Smooth muscle cell (in vitro differentiated cells): ENCODE results near the gene DOK7. TPM values are rescaled to one million over a fixed set of nuclear protein-coding genes. Genes with fewer than 3 reads are reported as not detected.

Source experiments
- DNase-seq: peaks from one replicate; lab custom pipeline; 2025; ENCODE audit not compliant: unreplicated experiment; lab: John Stamatoyannopoulos, UW
- H2AFZ ChIP-seq: fragments of 200-600 bp; sonication (generic); 2 replicates; pipeline ENCODE4 v1.6.0; 2016; ENCODE audit warnings: antibody characterized with exemption, low read depth, mild to moderate bottlenecking
- H3F3A ChIP-seq: fragments of 200-600 bp; sonication (generic); 2 replicates; pipeline ENCODE4 v1.6.0; 2017; ENCODE audit warnings: antibody characterized with exemption, low read depth
- H3K27ac ChIP-seq: fragments of 200-600 bp; sonication (generic); 2 replicates; pipeline ENCODE4 v1.5.1; 2016; ENCODE audit warnings: low read depth, mild to moderate bottlenecking
- H3K27me3 ChIP-seq: fragments of 200-600 bp; sonication (generic); 2 replicates; pipeline ENCODE4 v1.6.1; 2016; ENCODE audit warnings: low read depth, mild to moderate bottlenecking
- H3K36me3 ChIP-seq: fragments of 200-600 bp; sonication (generic); 2 replicates; pipeline ENCODE4 v1.5.1; 2016; ENCODE audit warnings: low read depth
- H3K4me1 ChIP-seq: fragments of 200-600 bp; sonication (generic); 2 replicates; pipeline ENCODE4 v1.5.1; 2016; ENCODE audit warnings: low read depth
- H3K4me2 ChIP-seq: fragments of 200-600 bp; sonication (generic); 2 replicates; pipeline ENCODE4 v1.6.0; 2016; ENCODE audit warnings: mild to moderate bottlenecking
- H3K4me3 ChIP-seq: fragments of 200-600 bp; sonication (generic); 2 replicates; pipeline ENCODE4 v1.5.1; 2016; ENCODE audit warnings: mild to moderate bottlenecking
- H3K79me2 ChIP-seq: fragments of 200-600 bp; sonication (generic); 2 replicates; pipeline ENCODE4 v1.6.0; 2016; ENCODE audit warnings: low read depth, mild to moderate bottlenecking
- H3K9ac ChIP-seq: fragments of 200-600 bp; sonication (generic); 2 replicates; pipeline ENCODE4 v1.6.0; 2016; ENCODE audit warnings: low read depth
- H3K9me3 ChIP-seq: fragments of 200-600 bp; sonication (generic); replicated peaks from 2 replicates; pipeline ENCODE4 v1.5.1; 2016; ENCODE audit warnings: low read depth
- H4K20me1 ChIP-seq: fragments of 200-600 bp; sonication (generic); 2 replicates; pipeline ENCODE4 v1.6.0; 2016; ENCODE audit warnings: low read depth
- CTCF ChIP-seq: fragments of 200-600 bp; sonication (generic); IDR thresholded peaks from 2 replicates; pipeline ENCODE4 v1.5.1; 2017; ENCODE audit warnings: borderline replicate concordance, mild to moderate bottlenecking, antibody characterized with exemption; ENCODE audit not compliant: insufficient read depth, poor library complexity, severe bottlenecking
- WGBS: methylation state at CpG from one replicate; pipeline ENCODE4 v1.1.7; 2016; ENCODE audit warnings: low lambda C conversion rate; 5-methylcytosine and 5-hydroxymethylcytosine counted together
- polyA plus RNA-seq: library from polyadenylated mRNA; unstranded; fragments of >200 nt; fragmentation: Nextera tagmentation; extraction: Ambion mirVana; gene quantifications from 2 replicates; pipeline ENCODE4 v1.2.1, GENCODE V29; 2016
- total RNA-seq: library from RNA; depleted of rRNA; stranded (reverse); fragments of >200 nt; gene quantifications from 2 replicates; pipeline ENCODE4 v1.2.3, GENCODE V29; 2014

DOK7 gene
- total and polyA plus RNA-seq, 2 experiments from 2014 or later: not detected

- Histone ChIP-seq H4K20me1 (no peaks in the 10 kb centered on the region), H3K36me3 (no peaks in the 10 kb centered on the region), H3K4me2 (no peak overlapping the region), H3K4me3 (no peak overlapping the region), H3K79me2 (no peaks in the 10 kb centered on the region), H3K9ac (no peak overlapping the region), H3K27ac (no peak overlapping the region), H3K4me1 (no peaks in the 10 kb centered on the region), H2AFZ (no peak overlapping the region), H3K27me3 (no peaks in the 10 kb centered on the region), H3K9me3 (no peaks in the 10 kb centered on the region), H3F3A (no peaks in the 10 kb centered on the region)
- no peak for TF ChIP-seq CTCF
- 96% methylated on average over 25 of the region's 28 CpGs for WGBS
- DNase-seq: no peak
These were observed 31.6 kb upstream of the DOK7 start for GRCh38 chr4:3431446-3431993.

- Histone ChIP-seq H3K27me3 (no peaks in the 10 kb centered on the region), H3K4me3 (no peak overlapping the region), H4K20me1 (no peaks in the 10 kb centered on the region), H3K9me3 (no peaks in the 10 kb centered on the region), H3K79me2 (no peaks in the 10 kb centered on the region), H3K27ac (no peak overlapping the region), H3F3A (no peaks in the 10 kb centered on the region), H3K36me3 (no peaks in the 10 kb centered on the region), H2AFZ (no peak overlapping the region), H3K9ac (no peak overlapping the region), H3K4me2 (no peak overlapping the region), H3K4me1 (no peaks in the 10 kb centered on the region)
- no peak for DNase-seq
- TF ChIP-seq CTCF: no peak
- WGBS: 95% methylated on average over 16 of the region's 16 CpGs
These were observed 30.7 kb upstream of the DOK7 start for GRCh38 chr4:3432381-3432790.

GRCh38 chr4:3433138-3433869, 29.8 kb upstream of the DOK7 start:
- Histone ChIP-seq H2AFZ (no peak overlapping the region), H3K36me3 (no peaks in the 10 kb centered on the region), H3K27ac (no peak overlapping the region), H3F3A (no peaks in the 10 kb centered on the region), H3K79me2 (no peaks in the 10 kb centered on the region), H3K9ac (no peak overlapping the region), H3K9me3 (no peaks in the 10 kb centered on the region), H3K27me3 (no peaks in the 10 kb centered on the region), H3K4me2 (no peak overlapping the region), H3K4me1 (no peaks in the 10 kb centered on the region), H3K4me3 (no peak overlapping the region), H4K20me1 (no peaks in the 10 kb centered on the region)
- no peak for DNase-seq
- no peak for TF ChIP-seq CTCF
- 97% methylated on average over 32 of the region's 32 CpGs for WGBS
